ENCODE data around the gene MEG3. TPM values are rescaled to one million over a fixed set of nuclear protein-coding genes. Genes with fewer than 3 reads are reported as not detected.

The MEG3 gene
- total and polyA plus RNA-seq, 2 of the 8 experiments (the other 6 are each of a cell fraction or from before 2014, with no cell fraction given), result 0.17 to 1.1 TPM

DNA sequence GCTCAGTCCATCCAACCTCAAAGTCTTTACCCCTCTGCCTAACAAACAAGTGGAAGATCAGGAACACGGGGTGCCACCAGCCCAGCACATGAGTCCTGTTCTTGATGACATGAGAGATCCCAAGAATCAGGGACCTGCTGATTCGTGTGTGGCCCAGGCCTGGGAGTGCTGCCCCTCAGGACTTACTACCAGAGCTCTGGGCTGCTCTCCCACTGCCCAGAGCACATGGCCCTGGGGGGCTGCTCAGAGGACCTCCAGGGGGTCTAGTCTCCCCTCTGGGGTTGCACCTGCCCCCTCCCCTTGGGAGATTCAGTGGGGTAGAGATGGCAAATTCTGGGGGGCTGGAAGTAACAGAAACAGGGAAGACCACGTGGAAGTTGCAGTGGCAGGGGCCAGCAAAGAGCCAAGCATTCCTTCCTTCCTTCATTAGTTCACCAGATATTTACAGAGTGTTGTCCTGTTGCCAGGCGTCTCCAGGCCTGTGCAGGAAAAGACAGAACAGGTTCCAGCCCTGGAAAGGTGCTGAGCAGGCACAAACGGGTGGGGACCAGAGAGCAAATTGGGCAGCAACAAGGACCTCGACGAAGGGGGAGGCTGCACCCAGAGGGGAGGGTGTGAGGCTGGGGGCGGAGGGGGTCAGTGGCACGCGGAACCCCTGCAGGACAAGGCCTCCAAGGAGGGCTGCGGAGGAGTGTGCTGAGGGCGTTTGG is 45.1 kb upstream of the MEG3 start (continued):
- no peak for TF ChIP-seq CHD7 (IDR thresholded peaks at IDR 0.05; ENCODE audit: insufficient replicate concordance, low read length)
- TF ChIP-seq, protein P1, sequence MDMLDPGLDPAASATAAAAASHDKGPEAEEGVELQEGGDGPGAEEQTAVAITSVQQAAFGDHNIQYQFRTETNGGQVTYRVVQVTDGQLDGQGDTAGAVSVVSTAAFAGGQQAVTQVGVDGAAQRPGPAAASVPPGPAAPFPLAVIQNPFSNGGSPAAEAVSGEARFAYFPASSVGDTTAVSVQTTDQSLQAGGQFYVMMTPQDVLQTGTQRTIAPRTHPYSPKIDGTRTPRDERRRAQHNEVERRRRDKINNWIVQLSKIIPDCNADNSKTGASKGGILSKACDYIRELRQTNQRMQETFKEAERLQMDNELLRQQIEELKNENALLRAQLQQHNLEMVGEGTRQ (IDR thresholded peaks at IDR 0.05; ENCODE audit: low read length), result no peak
- TF ChIP-seq PHF8 (conservative IDR thresholded peaks at IDR 0.05; ENCODE audit: low read depth, low read length), result no peak
- TF ChIP-seq SIRT6 (IDR thresholded peaks at IDR 0.05; ENCODE audit: low read length), result no peak
- TF ChIP-seq RBBP5 (IDR thresholded peaks at IDR 0.05; ENCODE audit: borderline replicate concordance, low read depth, low read length), result no peak
- no peak for TF ChIP-seq CHD2 (IDR thresholded peaks at IDR 0.05; ENCODE audit: low read length)

All from H1 (cell line).